Endothelial cell of umbilical vein (primary cell): ENCODE measurements around the gene MAPK11. TPM values are rescaled to one million over a fixed set of nuclear protein-coding genes. Genes with fewer than 3 reads are reported as not detected.

ENCODE experiments used
- BruUV-seq: library from RNA; stranded (reverse); fragments of 400-500 nt; replicated peaks from 2 replicates; lab custom pipeline; 2021; lab: Mats Ljungman, UMichigan
- CTCF ChIA-PET: fragments of 300-600, 350-600 bp; sonication (Branson Sonifier 250); formaldehyde crosslinking; loops from one replicate; lab custom pipeline; 2021; ENCODE audit warnings: antibody characterized with exemption, inconsistent platforms; lab: Charles Lee
- POLR2A ChIA-PET: fragments of 300-600, 350-600 bp; sonication (Branson Sonifier 250); formaldehyde crosslinking; loops from one replicate; lab custom pipeline; 2021; ENCODE audit warnings: antibody characterized with exemption, inconsistent platforms; lab: Charles Lee
- DNase-seq: peaks from one replicate; pipeline ENCODE4 v3.0.0-alpha.2; 2011; ENCODE audit warnings: low read depth, low spot score
- FAIRE-seq: peaks from 2 replicates; lab custom pipeline; 2011; peaks lifted over from hg19 to GRCh38; lab: Jason Lieb, UNC
- H2AFZ ChIP-seq: 2 replicates; pipeline ENCODE4 v1.6.0; 2012; ENCODE audit warnings: low read depth, low read length, control low read depth, inconsistent platforms
- H3K27ac ChIP-seq: 2 replicates; pipeline ENCODE4 v1.5.1; 2011; ENCODE audit warnings: low read depth, mild to moderate bottlenecking, control low read depth, low read length, moderate library complexity; ENCODE audit not compliant: insufficient read depth
- H3K27me3 ChIP-seq, 2 experiments: 2 replicates each; pipeline versions ENCODE4 v1.6.0 to v1.6.1; 2011; ENCODE audit warnings: low read length in 2 of 2, mixed read lengths in 1 of 2; ENCODE audit not compliant: control insufficient read depth in 2 of 2, insufficient read depth in 2 of 2
- H3K36me3 ChIP-seq, 2 experiments: 2 replicates in 1 of 2; 3 replicates in 1 of 2; pipeline ENCODE4 v1.5.1; 2011; ENCODE audit warnings: low read length in 2 of 2, mild to moderate bottlenecking in 1 of 2, moderate library complexity in 1 of 2; ENCODE audit not compliant: control insufficient read depth in 2 of 2, insufficient read depth in 2 of 2; ENCODE audit errors: extremely low read depth in 1 of 2
- H3K4me1 ChIP-seq: 3 replicates; pipeline ENCODE4 v1.5.1; 2011; ENCODE audit warnings: mild to moderate bottlenecking, low read length; ENCODE audit not compliant: control insufficient read depth, insufficient read depth; ENCODE audit errors: extremely low read depth
- H3K4me2 ChIP-seq: 2 replicates; pipeline ENCODE4 v1.6.1; 2011; ENCODE audit warnings: low read length, control low read depth, mixed read lengths; ENCODE audit not compliant: insufficient read depth
- H3K4me3 ChIP-seq, 3 experiments: fragments of 200-600 bp in 1 of 3; sonication (generic), shearing (Covaris generic) in 1 of 3; replicated peaks in 1 of 3; 2 replicates each; pipeline ENCODE4 v1.5.1; 2011 to 2016; ENCODE audit warnings: control low read depth in 3 of 3, low read length in 3 of 3, mild to moderate bottlenecking in 2 of 3, inconsistent platforms in 1 of 3, low read depth in 1 of 3, moderate library complexity in 1 of 3; ENCODE audit not compliant: insufficient read depth in 1 of 3
- H3K79me2 ChIP-seq: 2 replicates; pipeline ENCODE4 v1.6.0; 2012; ENCODE audit warnings: low read length, inconsistent platforms; ENCODE audit not compliant: control insufficient read depth, insufficient read depth
- H3K9ac ChIP-seq: replicated peaks from 2 replicates; pipeline ENCODE3; 2011; ENCODE audit warnings: low read length, control low read depth; ENCODE audit not compliant: insufficient read depth; ENCODE audit errors: extremely low read depth
- H3K9me1 ChIP-seq: replicated peaks from 3 replicates; pipeline ENCODE4 v1.6.0; 2011; ENCODE audit warnings: mild to moderate bottlenecking, low read length; ENCODE audit not compliant: control insufficient read depth, insufficient read depth; ENCODE audit errors: extremely low read depth
- H3K9me3 ChIP-seq: replicated peaks from 2 replicates; pipeline ENCODE4 v1.5.1; 2012; ENCODE audit warnings: low read length, inconsistent platforms; ENCODE audit not compliant: control insufficient read depth, insufficient read depth
- H4K20me1 ChIP-seq: replicated peaks from 2 replicates; pipeline ENCODE3; 2011; ENCODE audit warnings: mild to moderate bottlenecking, low read length; ENCODE audit not compliant: control insufficient read depth, insufficient read depth; ENCODE audit errors: extremely low read depth
- CTCF ChIP-seq, 2 donors: IDR thresholded peaks; 1 replicate in 1 of 2; 2 replicates in 1 of 2; pipeline ENCODE4 v1.5.1; 2011; ENCODE audit warnings: low read length in 2 of 2, mild to moderate bottlenecking in 2 of 2, moderate library complexity in 2 of 2, control low read depth in 1 of 2, inconsistent platforms in 1 of 2, low read depth in 1 of 2; ENCODE audit not compliant: insufficient read depth in 1 of 2; ENCODE audit errors: extremely low read depth in 1 of 2
- EZH2 ChIP-seq: IDR thresholded peaks from 2 replicates; pipeline ENCODE4 v1.6.1; 2012; ENCODE audit warnings: borderline replicate concordance, low read depth, mild to moderate bottlenecking, moderate library complexity, low read length, inconsistent platforms; ENCODE audit not compliant: severe bottlenecking
- FOS ChIP-seq: IDR thresholded peaks from 2 replicates; pipeline ENCODE4 v1.6.1; 2011; ENCODE audit warnings: mild to moderate bottlenecking, low read length, moderate library complexity, borderline replicate concordance; ENCODE audit not compliant: insufficient read depth
- GATA2 ChIP-seq: IDR thresholded peaks from 2 replicates; pipeline ENCODE4 v1.7.0; 2011; ENCODE audit warnings: low read depth, mild to moderate bottlenecking, moderate library complexity, mixed read lengths, low read length; ENCODE audit not compliant: insufficient read length, insufficient read depth
- JUN ChIP-seq: IDR thresholded peaks from 2 replicates; pipeline ENCODE4 v1.6.1; 2011; ENCODE audit warnings: borderline replicate concordance, low read depth; ENCODE audit not compliant: insufficient read length, insufficient read depth
- MYC ChIP-seq: IDR thresholded peaks from one replicate; pipeline ENCODE4 v1.6.1; 2011; ENCODE audit warnings: mild to moderate bottlenecking, low read depth, low read length
- POLR2A ChIP-seq: IDR thresholded peaks from 2 replicates; pipeline ENCODE4 v1.6.1; 2012; ENCODE audit warnings: low read depth, mild to moderate bottlenecking, control low read depth, low read length
- POLR2AphosphoS5 ChIP-seq: IDR thresholded peaks from 2 replicates; pipeline ENCODE4 v1.6.1; 2012; ENCODE audit warnings: low read depth, mild to moderate bottlenecking, control low read depth, low read length, moderate library complexity; ENCODE audit not compliant: insufficient read depth
- dilution Hi-C: fragments of 300-500 bp; cut with MboI; formaldehyde crosslinking; loops from one replicate; pipeline ENCODE4 v1.15.0; 2019; ENCODE audit warnings: low sequenced_read_pairs; ENCODE audit not compliant: extremely low pct_ligation_motif_present
- intact Hi-C: fragments of 100-400 bp; cut with micrococcal nuclease; formaldehyde crosslinking; loops from one replicate; pipeline ENCODE4 v1.10.0; 2022
- polyA plus RNA-seq, 4 experiments: library from polyadenylated mRNA; depleted of rRNA in 3 of 4; stranded (reverse) in 3 of 4; unstranded in 1 of 4; fragments of >200 nt; gene quantifications; 2 replicates each; pipeline versions ENCODE4 v1.2.1 to v1.2.3, GENCODE V29; 2011 to 2012; ENCODE audit warnings: missing spikeins in 1 of 4
- total RNA-seq: library from RNA; stranded (reverse); gene quantifications from 2 replicates; pipeline ENCODE4 v1.2.3, GENCODE V29; 2021
- TF ChIP-seq, protein P1 (sequence below): IDR thresholded peaks from 2 replicates; pipeline ENCODE4 v1.6.1; 2011; ENCODE audit not compliant: insufficient read depth, insufficient read length

The MAPK11 gene
- total and polyA plus RNA-seq, 2 donors (not counting 3 experiments of a cell fraction or from before 2014, with no cell fraction given) = 22.8 to 26.3 TPM

- H4K20me1 ChIP-seq = no peaks in the 10 kb centered on the region
Measured at GRCh38 chr22:50318356-50318697, 48.1 kb upstream of the MAPK11 start.

More at GRCh38 chr22:50318356-50318697, 48.1 kb upstream of the MAPK11 start:
- ChIA-PET POLR2A (no interaction called here), CTCF (no interaction called here)
- Histone ChIP-seq H3K9ac (no peak overlapping the region), H3K27ac (no peak overlapping the region), H3K4me2 (no peak overlapping the region), H3K79me2 (no peaks in the 10 kb centered on the region), H3K9me1 (no peaks in the 10 kb centered on the region), H3K4me3 (no peak overlapping the region), H3K36me3 (no peaks in the 10 kb centered on the region), H3K4me1 (peaks cover 9% of the 10 kb centered on the region), H2AFZ (no peak overlapping the region), H3K27me3 (no peaks in the 10 kb centered on the region), H3K9me3 (no peaks in the 10 kb centered on the region)
- BruUV-seq = no TSS peak
- TF ChIP-seq EZH2 (no peak), MYC (no peak), JUN (no peak), POLR2A (no peak), POLR2AphosphoS5 (no peak), FOS (no peak), GATA2 (no peak), CTCF (IDR thresholded peaks at IDR 0.05; ENCODE audit: extremely low read depth in 1 of 2, insufficient read depth in 1 of 2, low read depth in 1 of 2, low read length in 2 of 2) (no peak)
- TF ChIP-seq, protein P1, sequence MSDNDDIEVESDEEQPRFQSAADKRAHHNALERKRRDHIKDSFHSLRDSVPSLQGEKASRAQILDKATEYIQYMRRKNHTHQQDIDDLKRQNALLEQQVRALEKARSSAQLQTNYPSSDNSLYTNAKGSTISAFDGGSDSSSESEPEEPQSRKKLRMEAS = no peak
- no peak for DNase-seq
- intact Hi-C loops = no loop called here
- no peak for FAIRE-seq
- dilution Hi-C loops = no loop called here
